HL-60 (cell line): ENCODE results near the gene BICD2.

Experiments used
- DNase-seq, 2 experiments: peaks; one replicate each; pipeline ENCODE4 v3.0.0-alpha.2; 2010 to 2020; ENCODE audit warnings: low read depth in 1 of 2, low spot score in 1 of 2
- H3K27ac ChIP-seq: fragments of 250-450 bp; sonication (Bioruptor Pico); replicated peaks from 2 replicates; pipeline ENCODE4 v1.5.1; 2020; ENCODE audit warnings: mild to moderate bottlenecking, moderate library complexity
- H3K27me3 ChIP-seq: fragments of 250-450 bp; sonication (Bioruptor Pico); 2 replicates; pipeline ENCODE4 v1.5.1; 2021; ENCODE audit warnings: mild to moderate bottlenecking, moderate library complexity; ENCODE audit not compliant: insufficient read depth, poor library complexity, severe bottlenecking
- H3K4me3 ChIP-seq: replicated peaks from 2 replicates; pipeline ENCODE4 v1.5.1; 2011; ENCODE audit warnings: mild to moderate bottlenecking, control low read depth, low read length; ENCODE audit not compliant: insufficient read depth
- CTCF ChIP-seq: IDR thresholded peaks from one replicate; pipeline ENCODE4 v1.5.1; 2011; ENCODE audit warnings: low read length, control low read depth, inconsistent platforms; ENCODE audit not compliant: insufficient read depth
- GABPA ChIP-seq: IDR thresholded peaks from 2 replicates; pipeline ENCODE4 v1.6.1; 2012; ENCODE audit warnings: low read depth
- POLR2AphosphoS5 ChIP-seq: IDR thresholded peaks from 2 replicates; pipeline ENCODE4 v1.6.1; 2012; ENCODE audit warnings: low read depth
- SPI1 ChIP-seq: IDR thresholded peaks from 2 replicates; pipeline ENCODE4 v1.6.1; 2012; ENCODE audit warnings: low read depth, mild to moderate bottlenecking, borderline replicate concordance
- TF ChIP-seq, protein P1 (sequence below): IDR thresholded peaks from 2 replicates; pipeline ENCODE4 v1.6.1; 2012; ENCODE audit warnings: low read depth; ENCODE audit not compliant: insufficient replicate concordance

Gene BICD2

DNA sequence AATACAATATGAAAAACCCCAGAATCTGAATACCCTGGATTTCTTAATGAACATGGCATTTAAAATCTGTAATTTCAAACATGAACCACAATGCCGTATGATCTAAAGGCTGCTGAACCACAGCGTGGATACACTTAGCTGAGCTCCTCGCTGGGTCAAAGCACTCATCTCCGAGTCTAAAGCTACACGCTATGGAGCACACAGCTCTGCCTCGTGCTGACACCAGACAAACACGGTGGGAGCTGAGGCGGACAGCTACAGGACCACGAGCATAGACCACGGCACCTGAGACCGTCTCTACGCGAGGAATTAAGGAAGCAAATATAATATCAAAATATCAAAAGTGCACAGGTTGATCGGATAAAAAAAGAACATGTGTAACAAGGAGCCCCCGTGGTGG is 51.9 kb downstream of the BICD2 start:
- Histone ChIP-seq H3K27me3 (no peaks in the 10 kb centered on the region), H3K27ac (no peak overlapping the region), H3K4me3 (no peak overlapping the region)
- TF ChIP-seq GABPA = no peak
- TF ChIP-seq CTCF = no peak
- no peak for TF ChIP-seq POLR2AphosphoS5
- TF ChIP-seq SPI1 = no peak
- TF ChIP-seq, protein P1, sequence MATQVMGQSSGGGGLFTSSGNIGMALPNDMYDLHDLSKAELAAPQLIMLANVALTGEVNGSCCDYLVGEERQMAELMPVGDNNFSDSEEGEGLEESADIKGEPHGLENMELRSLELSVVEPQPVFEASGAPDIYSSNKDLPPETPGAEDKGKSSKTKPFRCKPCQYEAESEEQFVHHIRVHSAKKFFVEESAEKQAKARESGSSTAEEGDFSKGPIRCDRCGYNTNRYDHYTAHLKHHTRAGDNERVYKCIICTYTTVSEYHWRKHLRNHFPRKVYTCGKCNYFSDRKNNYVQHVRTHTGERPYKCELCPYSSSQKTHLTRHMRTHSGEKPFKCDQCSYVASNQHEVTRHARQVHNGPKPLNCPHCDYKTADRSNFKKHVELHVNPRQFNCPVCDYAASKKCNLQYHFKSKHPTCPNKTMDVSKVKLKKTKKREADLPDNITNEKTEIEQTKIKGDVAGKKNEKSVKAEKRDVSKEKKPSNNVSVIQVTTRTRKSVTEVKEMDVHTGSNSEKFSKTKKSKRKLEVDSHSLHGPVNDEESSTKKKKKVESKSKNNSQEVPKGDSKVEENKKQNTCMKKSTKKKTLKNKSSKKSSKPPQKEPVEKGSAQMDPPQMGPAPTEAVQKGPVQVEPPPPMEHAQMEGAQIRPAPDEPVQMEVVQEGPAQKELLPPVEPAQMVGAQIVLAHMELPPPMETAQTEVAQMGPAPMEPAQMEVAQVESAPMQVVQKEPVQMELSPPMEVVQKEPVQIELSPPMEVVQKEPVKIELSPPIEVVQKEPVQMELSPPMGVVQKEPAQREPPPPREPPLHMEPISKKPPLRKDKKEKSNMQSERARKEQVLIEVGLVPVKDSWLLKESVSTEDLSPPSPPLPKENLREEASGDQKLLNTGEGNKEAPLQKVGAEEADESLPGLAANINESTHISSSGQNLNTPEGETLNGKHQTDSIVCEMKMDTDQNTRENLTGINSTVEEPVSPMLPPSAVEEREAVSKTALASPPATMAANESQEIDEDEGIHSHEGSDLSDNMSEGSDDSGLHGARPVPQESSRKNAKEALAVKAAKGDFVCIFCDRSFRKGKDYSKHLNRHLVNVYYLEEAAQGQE = no peak
- DNase-seq = no peak

DNA sequence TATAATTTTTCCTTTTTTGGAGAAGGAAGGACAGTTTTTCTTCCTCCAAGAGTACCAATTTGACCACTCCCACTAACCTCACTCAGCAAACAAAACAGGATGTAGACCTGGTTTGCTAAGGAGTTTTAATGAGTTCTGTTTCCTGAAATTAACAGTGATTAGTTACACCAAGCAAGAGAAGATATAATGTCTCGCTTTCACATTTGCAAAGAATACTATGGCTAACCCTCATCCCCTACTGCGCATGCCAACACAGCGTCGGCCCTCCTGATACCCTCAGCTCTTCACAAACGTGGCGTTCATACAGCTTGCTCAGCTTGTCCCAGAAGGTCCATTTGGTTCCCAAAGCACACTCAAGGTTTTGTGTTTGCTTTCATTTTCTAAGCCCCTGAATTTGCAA is 52.8 kb downstream of the BICD2 start:
- Histone ChIP-seq H3K27me3 (no peaks in the 10 kb centered on the region), H3K27ac (no peak overlapping the region), H3K4me3 (no peak overlapping the region)
- no peak for DNase-seq
- TF ChIP-seq GABPA = no peak
- TF ChIP-seq, protein P1 = no peak
- TF ChIP-seq POLR2AphosphoS5 = no peak
- no peak for TF ChIP-seq SPI1
- no peak for TF ChIP-seq CTCF

DNA sequence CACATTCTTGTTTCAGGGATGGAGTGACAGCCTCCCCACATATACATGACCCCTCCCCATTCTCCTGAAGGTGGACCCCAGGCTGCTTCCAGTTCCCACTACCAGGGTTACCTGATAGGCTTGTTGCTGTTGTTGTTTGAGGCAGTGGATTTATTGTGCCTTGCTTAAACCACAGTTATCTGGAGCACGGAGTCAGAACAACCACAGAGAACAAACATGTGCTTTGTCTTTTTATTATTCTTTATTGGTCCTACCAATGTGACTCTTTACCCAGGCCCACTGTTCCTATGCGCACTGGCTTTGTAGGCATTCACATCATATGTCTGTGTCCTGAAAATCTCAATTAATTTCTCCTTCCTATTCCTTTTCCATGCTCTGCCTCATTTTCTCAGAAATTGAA is 53.5 kb downstream of the BICD2 start:
- no peak for TF ChIP-seq GABPA
- no peak for TF ChIP-seq SPI1
- TF ChIP-seq CTCF = no peak
- TF ChIP-seq, protein P1 = no peak
- TF ChIP-seq POLR2AphosphoS5 = no peak
- H3K27me3 ChIP-seq = no peaks in the 10 kb centered on the region
- H3K27ac ChIP-seq = no peak overlapping the region
- DNase-seq = no peak
- no peak overlapping the region for H3K4me3 ChIP-seq
